ENCODE results near the gene SLC25A6. TPM values are rescaled to one million over a fixed set of nuclear protein-coding genes. Genes with fewer than 3 reads are reported as not detected.
"Not testable (repeated sequence)": the region's sequence is repeated elsewhere in the genome, so short reads cannot be mapped to it uniquely, and the experiment has no call there.

The SLC25A6 gene
- total RNA-seq: 81.4 and 189 TPM in 2 replicates

- peak; percentile 86 for DNase-seq (ENCODE audit: low read depth)
These were observed at the start of gene SLC25A6 for GRCh38 chrX:1391707-1392375. Gene SLC25A6, minus strand, starts transcription at chrX:1392113. Its CDS starts 104 bp downstream, at chrX:1392009.

DNA sequence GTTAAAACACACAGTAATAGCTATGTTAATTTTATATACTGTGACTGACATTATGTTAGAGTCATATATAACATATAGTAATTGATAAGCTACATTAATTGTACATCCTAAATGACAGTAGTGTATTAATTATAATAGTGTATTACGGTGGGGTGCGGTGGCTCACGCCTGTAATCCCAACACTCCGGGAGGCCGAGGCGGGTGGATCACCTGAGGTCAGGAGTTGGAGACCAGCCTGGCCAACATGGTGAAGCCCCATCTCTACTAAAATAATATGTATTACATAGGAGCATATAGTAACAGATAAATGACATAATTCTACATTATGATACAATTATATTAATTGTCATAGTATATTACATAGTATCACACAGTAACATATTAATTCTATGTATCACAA, 48.6 kb upstream of the SLC25A6 start:
- DNase-seq (ENCODE audit: low read depth): no peak

DNA sequence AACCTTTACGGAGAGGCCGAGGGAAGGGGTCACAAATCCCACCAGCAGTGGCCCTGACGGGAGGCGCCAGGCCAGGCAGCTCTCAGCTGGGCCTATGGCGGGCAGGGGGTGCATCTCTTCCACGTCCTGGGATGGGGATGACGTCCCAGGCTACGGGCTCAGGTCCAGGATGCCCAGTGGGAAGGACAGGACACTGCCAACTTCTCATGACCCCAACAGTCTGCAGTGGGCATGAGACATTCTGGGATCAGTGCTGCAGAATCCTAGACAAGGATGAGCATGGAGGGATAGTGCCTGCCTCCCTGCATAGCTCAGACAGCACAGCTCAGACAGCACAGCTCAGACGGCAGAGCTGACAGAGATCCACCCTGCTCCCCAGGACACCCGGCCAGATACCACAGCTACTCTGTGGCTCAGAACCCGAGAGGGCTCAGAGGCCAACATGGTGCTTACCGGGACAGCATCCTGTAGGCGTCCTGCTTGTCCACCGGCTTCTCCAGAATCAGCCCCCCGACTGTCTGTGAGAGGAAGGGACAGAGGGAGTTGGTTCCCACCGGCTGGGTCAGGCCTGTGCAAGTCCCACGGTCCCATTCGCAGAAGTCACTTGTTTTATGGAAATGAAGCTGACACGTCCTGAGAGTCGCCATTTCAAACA, 43.5 kb upstream of the SLC25A6 start:
- DNase-seq (ENCODE audit: low read depth): no peak

GRCh38 chrX:1434871-1435240, 42.9 kb upstream of the SLC25A6 start:
- no peak for DNase-seq (ENCODE audit: low read depth)

GRCh38 chrX:1433646-1434357, 41.9 kb upstream of the SLC25A6 start:
- DNase-seq (ENCODE audit: low read depth): no peak

DNA sequence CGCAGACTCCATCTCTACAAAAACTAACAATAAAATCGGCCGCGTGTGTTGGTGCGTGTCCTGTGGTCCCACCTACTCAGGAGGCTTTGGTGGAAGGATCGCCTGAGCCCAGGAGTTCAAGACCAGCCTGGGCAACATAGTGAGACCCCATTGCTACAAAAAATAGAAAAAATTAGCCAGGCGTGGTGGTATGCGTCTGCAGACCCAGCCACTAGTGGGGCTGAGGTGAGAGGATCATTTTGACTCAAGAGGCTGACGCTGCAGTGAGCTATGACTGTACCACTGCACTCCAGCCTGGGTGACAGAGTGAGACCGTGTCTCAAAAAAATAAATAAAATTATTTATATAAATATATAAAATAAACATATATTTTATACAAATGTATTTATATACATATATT, 38.5 kb upstream of the SLC25A6 start:
- DNase-seq (ENCODE audit: low read depth): no peak

DNA sequence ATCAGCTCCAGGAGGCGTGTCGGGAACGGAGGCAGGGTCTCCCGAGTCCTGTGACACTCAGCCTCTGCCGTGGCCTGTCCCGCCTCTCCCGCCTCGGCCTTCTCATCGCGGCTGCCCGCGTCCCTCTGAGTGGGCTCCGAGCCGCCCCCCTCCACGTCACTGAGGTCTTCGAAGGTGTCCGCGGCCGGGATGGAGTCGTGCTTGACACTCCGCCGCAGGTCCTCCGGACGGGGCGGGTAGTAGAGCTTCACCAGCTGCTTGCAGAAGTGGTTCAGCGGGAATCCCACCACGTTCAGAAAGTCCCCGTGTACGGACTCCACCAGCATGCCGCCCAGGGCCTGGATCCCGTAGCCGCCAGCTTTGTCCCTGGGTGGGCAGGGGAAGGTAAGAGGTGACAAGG, 35.8 kb upstream of the SLC25A6 start:
- no peak for DNase-seq (ENCODE audit: low read depth)

DNA sequence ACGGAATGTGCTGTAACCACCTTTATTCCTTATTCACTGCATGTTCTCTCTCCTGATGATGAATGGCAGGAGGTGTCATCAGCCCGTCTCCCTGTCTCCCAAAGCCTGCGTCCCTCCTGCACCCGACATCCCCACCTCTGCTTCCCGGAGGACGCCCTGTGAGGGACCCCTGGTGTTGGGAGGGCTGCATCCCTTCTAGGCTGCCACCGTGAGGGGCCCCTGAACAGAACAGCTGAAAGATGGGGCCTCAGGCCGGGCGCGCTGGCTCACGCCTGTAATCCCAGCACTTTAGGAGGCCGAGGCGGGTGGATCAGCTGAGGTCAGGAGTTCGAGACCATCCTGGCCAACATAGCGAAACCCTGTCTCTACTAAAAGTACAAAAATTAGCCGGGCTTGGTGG, 34.4 kb upstream of the SLC25A6 start:
- not testable (repeated sequence) for DNase-seq (ENCODE audit: low read depth)

DNA sequence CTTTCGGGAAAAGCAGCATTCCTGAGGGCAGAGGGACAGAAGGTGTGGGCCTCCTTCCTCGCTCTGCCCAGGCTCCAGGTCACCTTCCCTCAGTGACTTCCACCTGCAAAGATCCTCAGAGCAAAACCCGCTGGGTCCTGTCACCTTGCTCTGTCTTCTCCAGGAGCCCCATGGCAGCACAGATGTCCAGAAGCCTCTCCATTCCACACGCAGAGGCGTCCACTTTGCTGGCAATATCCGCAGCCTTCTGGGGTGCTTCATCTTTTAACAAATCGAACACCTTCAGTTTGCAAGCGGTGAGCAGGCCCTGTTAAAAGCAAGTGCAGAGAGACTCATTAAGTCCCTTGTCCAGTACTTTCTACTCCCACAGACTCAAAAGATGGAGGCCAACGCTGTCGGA, 33.5 kb upstream of the SLC25A6 start:
- no peak for DNase-seq (ENCODE audit: low read depth)

DNA sequence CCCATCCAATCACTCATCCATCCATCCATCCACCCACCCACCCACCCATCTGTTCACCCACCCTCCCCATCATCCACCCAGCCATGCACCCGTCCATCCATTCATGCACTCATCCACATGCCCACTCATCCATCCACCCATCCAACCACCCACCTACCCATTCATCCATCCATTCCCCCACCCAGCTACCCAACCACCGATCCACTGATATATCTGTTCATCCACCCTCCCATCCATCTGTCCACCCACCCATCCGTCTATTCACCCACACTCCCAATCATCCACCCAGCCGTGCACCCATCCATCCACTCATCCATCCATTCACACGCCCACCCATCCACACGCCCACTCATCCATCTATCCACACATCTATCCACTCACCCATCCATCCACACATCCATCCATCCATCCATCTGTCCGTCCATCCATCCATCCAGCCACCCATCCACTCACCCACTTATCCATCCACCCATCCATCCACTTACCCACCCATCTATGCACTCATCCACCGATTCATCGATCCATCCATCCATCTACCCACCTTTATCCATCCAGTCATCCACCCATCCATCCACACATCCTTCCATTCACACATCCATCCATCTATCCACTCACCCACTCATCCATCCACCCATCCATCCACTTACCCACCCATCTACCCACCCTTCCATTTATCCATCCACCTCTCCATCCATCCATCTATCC, 32.4 kb upstream of the SLC25A6 start:
- DNase-seq (ENCODE audit: low read depth): no peak

DNA sequence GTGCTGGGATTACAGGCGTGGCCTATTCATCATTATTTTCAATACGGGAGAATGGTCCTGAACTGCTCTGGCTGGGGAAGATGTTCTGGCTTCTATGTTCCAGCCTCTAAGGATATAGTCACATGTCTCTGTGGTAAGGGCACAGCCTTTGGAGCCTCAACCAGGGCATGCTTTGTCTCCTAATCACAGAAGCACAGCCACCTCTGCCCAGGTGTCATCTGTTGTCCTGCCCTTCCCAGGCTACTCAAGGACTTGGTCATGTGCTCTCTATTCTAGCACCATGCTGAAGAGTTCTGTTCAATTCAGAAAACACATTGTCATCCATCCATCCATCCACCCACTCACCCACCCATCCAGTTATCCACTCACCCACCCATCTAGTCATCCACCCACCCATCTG, 31.3 kb upstream of the SLC25A6 start:
- DNase-seq (ENCODE audit: low read depth): no peak

- DNase-seq (ENCODE audit: low read depth): no peak
These were observed 30.2 kb upstream of the SLC25A6 start for GRCh38 chrX:1422135-1422465.

DNA sequence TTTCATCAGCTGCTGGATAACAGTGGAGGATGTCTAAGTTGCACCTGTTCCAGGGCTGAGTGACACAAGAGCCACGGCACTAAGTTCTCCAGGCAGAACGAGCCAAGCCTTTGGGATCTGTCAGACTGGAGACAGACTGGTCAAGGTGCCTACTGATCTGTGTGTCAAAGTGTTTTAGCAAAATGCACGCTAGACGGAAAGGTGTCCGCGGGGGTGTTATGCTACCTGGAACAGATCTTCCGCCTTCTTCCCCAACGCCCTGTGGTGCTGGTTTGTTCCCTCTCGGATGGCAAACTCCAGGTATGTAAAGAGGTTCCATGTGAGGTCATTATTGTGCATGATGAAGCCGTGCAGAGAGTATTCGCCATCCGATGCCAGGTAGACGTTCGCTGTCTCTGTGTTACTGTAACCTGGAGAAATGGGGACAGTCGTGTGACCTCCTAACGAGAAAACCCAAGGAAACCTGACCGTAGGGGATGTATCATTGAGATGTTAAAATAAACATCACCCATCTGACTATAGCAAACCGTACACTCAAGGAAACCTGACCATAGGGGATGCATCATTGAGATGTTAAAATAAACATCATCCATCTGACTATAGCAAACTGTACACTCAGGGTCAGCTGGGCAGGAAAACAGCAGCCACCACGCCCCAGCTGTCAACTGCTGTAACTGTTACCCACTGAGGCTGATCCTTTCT, 29.7 kb upstream of the SLC25A6 start:
- no peak for DNase-seq (ENCODE audit: low read depth)

GRCh38 chrX:1420371-1420770, 28.5 kb upstream of the SLC25A6 start:
- no peak for DNase-seq (ENCODE audit: low read depth)

- no peak for DNase-seq (ENCODE audit: low read depth)
These were observed 27.8 kb upstream of the SLC25A6 start for GRCh38 chrX:1419545-1420355.

- DNase-seq (ENCODE audit: low read depth): no peak
These were observed 27.1 kb upstream of the SLC25A6 start for GRCh38 chrX:1418901-1419544.

DNA sequence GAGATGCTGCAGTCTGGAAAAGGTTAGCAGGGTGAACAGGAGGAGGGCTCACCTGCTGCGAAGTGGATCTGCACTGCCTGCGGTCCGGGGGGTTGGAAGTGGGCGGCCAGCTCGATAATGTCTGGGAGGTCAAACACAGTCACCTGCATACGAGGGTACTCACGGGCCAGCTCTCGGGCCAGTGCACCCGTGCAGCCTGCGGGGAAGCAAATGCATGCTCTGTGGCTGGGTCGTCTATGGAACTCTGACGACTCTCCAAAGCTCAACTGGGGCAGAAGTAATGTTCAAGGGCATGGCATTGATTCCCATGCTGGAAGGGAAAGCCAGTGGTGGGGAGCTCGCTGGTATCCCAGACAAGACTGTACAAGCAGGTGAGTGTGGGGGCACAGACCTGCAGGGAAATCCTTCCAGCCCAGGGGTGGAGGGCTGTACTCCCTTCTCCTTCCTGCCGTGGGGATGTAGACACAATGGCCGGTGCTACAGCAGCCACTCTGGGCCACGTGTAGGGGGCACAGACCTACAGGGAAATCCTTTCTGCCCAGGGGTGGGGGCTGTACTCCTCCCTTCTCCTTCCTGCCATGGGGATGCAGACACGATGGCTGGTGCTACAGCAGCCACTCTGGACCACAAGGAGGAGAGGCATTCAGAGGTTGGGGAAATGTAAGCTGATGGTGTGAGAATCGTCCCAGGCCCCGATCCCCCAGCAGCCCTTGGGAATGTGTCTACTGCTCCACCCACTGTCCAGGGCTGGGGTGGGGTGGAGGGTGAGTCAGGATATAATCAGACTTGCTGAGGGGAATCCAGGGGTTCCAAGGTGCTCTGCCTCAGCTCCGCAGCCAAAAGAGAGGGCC, 26.2 kb upstream of the SLC25A6 start:
- no peak for DNase-seq (ENCODE audit: low read depth)

- DNase-seq (ENCODE audit: low read depth): no peak
These were observed 25.2 kb upstream of the SLC25A6 start for GRCh38 chrX:1416965-1417760.

DNA sequence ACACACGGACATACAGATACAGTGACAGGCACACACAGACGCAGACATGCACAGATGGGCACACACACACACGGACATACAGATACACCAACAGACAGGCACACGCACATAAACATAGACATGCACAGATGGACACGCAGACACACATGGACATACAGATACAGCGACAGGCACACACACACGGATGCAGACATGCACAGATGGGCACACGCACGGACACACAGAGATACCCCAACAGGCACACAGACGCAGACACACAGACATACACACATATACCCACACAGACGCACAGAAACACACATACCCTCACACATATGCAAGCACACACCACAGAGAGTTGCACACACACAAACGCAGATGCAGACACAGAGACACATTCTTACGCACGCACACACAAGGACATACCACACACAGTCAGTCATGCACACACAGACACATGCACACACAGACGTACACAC, 24.4 kb upstream of the SLC25A6 start:
- DNase-seq (ENCODE audit: low read depth): no peak

Data from renal cortical epithelial cell (primary cell).